HG03066 (cell line): ENCODE results near the gene CD55.

ENCODE experiments used
- ATAC-seq: cut with Tn5 transposase; IDR thresholded peaks from one replicate; pipeline ENCODE4 v1.9.1; 2021; ENCODE audit warnings: low read depth; ENCODE audit not compliant: unreplicated experiment

Gene CD55

DNA sequence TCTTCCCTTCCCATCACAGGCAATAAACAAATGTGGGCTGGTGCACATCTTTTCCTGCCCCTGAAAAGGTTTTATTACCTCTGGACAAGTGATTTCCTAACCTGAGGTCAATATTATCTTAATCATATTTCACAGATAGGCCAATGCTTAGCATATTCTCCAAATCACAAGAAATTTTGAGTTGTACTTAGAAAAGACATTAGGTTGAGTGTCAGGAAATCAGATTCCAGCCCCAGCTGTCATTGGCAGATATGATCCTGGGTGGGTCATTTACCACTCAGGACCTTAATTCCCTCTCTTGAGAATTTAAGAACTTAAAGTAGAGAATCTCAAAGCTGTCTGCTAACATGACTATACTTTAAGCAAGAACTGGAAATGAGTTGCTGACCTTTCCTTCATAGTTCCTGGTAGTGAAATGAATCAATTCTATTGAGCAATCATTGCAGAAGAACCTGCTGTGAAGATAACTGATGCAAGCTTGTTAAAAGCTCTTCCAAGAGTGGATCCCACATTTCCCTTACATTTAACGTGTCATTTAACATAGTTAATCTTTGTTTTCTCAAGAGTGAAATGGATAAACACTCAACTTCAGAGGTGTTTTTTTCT, 86.3 kb downstream of the CD55 start:
- no peak for ATAC-seq
